Naive thymus-derived CD8-positive, alpha-beta T cell (primary cell): ENCODE data around the gene PAM16. TPM values are rescaled to one million over a fixed set of nuclear protein-coding genes. Genes with fewer than 3 reads are reported as not detected.

Experiments used
- ATAC-seq, 2 donors: fragments of 150-1000 bp; cut with Tn5 transposase in 1 of 2; sonication (Bioruptor Pico), chemical (Tn5 transposase) in 1 of 2; 1 replicate in 1 of 2; 2 replicates in 1 of 2; pipeline ENCODE4 v1.10.0; 2021; ENCODE audit warnings: mild to moderate bottlenecking in 2 of 2, moderate library complexity in 2 of 2
- POLR2A ChIA-PET: fragments of 350-600 bp; sonication (Branson Sonifier 250); formaldehyde crosslinking; loops from one replicate; lab custom pipeline; 2021; ENCODE audit warnings: antibody characterized with exemption; lab: Charles Lee
- DNase-seq, 10 donors: peaks; one replicate each; pipeline versions ENCODE4 v3.0.0 to v3.0.0-alpha.2; 2020 to 2022
- H3K27ac Mint-ChIP-seq, 10 donors: one replicate each; pipeline ENCODE4 v1.8.0; 2020 to 2022; ENCODE audit warnings: mild to moderate bottlenecking in 10 of 10, mixed read lengths in 10 of 10, moderate library complexity in 4 of 10, inconsistent platforms in 1 of 10
- H3K27me3 Mint-ChIP-seq, 5 donors: one replicate each; pipeline ENCODE4 v1.8.0; 2021 to 2022; ENCODE audit warnings: mixed read lengths in 5 of 5
- H3K36me3 Mint-ChIP-seq, 3 donors: one replicate each; pipeline ENCODE4 v1.8.0; 2020 to 2022; ENCODE audit warnings: mixed read lengths in 3 of 3, mild to moderate bottlenecking in 2 of 3, inconsistent platforms in 1 of 3
- H3K4me1 Mint-ChIP-seq, 4 donors: one replicate each; pipeline ENCODE4 v1.8.0; 2021 to 2022; ENCODE audit warnings: mixed read lengths in 4 of 4
- H3K4me3 Mint-ChIP-seq, 10 donors: one replicate each; pipeline ENCODE4 v1.8.0; 2020 to 2022; ENCODE audit warnings: mild to moderate bottlenecking in 10 of 10, mixed read lengths in 10 of 10, moderate library complexity in 6 of 10, inconsistent platforms in 1 of 10
- H3K9me3 Mint-ChIP-seq, 9 donors: one replicate each; pipeline ENCODE4 v1.8.0; 2020 to 2022; ENCODE audit warnings: mixed read lengths in 9 of 9, mild to moderate bottlenecking in 3 of 9, inconsistent platforms in 1 of 9, moderate library complexity in 1 of 9
- polyA plus RNA-seq, 3 donors: library from polyadenylated mRNA; unstranded; fragments of 300-500 nt; fragmentation: Illumina TruSeq; gene quantifications; one replicate each; pipeline ENCODE4 v1.2.3, GENCODE V29; 2021
- total RNA-seq, 8 experiments: library from RNA in 2 of 8; stranded (reverse) in 2 of 8; gene quantifications; one replicate each; pipeline ENCODE4 v1.2.3 and lab custom pipeline; 2021 to 2026

PAM16 gene
- total and polyA plus RNA-seq, 5 experiments from 2014 or later: 33.6 to 46.1 (median 40.9) TPM

DNA sequence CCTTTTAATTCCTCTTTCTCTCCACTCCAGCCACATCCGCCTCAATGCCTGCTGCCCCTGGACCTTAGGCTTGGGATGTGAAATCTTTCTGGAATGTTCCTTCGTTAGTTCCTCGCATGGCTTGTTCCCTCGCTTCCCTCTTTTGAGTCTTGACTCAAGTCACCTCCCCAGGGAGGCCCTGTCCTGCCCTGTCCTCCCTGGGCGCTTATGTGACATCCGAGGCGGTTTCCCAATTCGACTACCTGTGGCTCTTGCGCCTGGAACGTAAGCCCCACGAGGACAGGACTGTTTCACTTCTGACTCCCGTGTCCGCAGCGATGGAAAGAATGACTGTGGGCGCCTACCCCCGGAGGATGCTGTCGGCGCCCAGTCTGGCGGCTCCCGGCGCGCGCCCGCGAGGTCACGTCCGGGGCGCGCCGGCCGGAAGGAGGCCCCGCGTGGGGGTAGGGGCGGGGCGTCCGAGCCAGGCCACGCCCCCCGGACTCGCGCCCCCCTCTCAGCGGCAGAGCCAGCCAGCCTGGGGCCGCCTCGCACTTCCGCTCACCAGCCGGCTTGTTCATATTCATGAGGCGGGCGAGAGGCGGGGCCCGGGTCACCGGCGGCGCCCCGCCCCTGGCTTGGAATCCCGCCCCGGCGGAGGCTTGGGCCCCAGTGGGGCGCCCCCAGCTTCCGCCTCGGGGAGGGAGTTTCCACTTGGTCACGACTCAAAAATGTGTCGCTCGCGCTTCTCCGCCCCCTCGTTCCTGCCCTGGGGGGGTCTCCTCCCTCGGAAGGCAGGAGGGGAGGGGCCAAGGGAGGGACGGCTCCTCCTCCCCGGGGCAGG lies 43.7 kb downstream of the PAM16 start:
- H3K9me3 Mint-ChIP-seq: no peaks in the 10 kb centered on the region
- ATAC-seq: peak; percentile 89 to 92

DNA sequence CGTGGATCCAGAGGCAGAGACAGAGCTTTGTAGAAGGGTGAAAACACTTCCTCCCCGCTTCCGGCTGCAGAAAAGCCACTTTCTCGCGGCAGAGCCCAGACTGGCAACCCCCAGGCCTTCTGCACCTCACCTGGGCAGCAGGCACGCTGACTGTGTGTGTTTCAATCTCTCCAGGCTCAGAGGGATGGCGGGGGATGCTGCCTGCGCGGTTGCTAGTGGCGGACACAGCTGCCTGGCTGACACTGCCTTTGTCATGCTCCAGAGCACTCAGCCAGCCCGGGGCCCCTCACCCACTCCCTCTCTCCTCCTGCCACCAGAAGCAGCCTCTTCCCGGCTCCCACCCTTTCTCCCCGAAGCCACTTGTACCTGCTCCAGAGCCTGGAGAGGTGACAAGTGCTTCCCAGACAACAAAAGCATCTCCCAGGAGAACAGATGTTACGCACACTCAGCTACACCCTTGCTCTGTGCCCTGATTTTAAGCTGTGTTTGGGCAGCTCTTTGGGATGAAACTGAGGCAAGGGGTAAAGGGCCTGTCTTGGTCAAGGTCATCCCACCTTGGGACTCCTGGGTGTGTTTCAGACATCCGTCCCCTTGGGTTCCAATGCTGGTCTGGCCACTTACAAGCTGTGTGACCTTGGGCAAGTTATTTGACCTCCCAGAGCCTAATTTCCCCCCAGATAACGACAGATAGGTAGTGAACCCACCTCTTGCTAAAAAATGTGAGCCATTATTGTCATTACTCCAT lies 44.5 kb downstream of the PAM16 start:
- Mint-ChIP-seq H3K4me1 (peaks cover 11 to 35% (median 28%) of the 10 kb centered on the region in 4 donors), H3K4me3 (peak overlapping the region; percentile 88 to 95 (median 92)), H3K27me3 (no peaks in the 10 kb centered on the region), H3K9me3 (no peaks in the 10 kb centered on the region), H3K27ac (peak overlapping the region; percentile 93 to 99 (median 96)), H3K36me3 (peaks cover 0 to under 1% (median 0%) of the 10 kb centered on the region in 3 donors)
- ATAC-seq (peak; percentile 13 to 26), DNase-seq (peak; percentile 32 to 67 (median 46))
- POLR2A ChIA-PET: interaction anchor here (0.5 to 5.1 kb wide), 10 partner anchors 9 to 806 kb away, joined by 4 to 31 read pairs (median 6); partner anchors contain the start of genes GLIS2 and TFAP4

More for the DNA sequence above, 43.7 kb downstream of the PAM16 start:
- peak; percentile 90 to 98 (median 98) for DNase-seq
- peak overlapping the region; percentile 88 to 95 (median 92) for H3K4me3 Mint-ChIP-seq
- H3K27ac Mint-ChIP-seq: peak overlapping the region; percentile 93 to 99 (median 96)
- H3K27me3 Mint-ChIP-seq: peaks cover 0 to under 1% (median 0%) of the 10 kb centered on the region in 5 donors
- peaks cover 11 to 35% (median 28%) of the 10 kb centered on the region in 4 donors for H3K4me1 Mint-ChIP-seq
- H3K36me3 Mint-ChIP-seq: no peaks in the 10 kb centered on the region
- POLR2A ChIA-PET: interaction anchor here (1.4 to 5.1 kb wide), 6 partner anchors 9 to 53 kb away, joined by 4 to 31 read pairs (median 6); partner anchors contain the start of genes GLIS2 and TFAP4

DNA sequence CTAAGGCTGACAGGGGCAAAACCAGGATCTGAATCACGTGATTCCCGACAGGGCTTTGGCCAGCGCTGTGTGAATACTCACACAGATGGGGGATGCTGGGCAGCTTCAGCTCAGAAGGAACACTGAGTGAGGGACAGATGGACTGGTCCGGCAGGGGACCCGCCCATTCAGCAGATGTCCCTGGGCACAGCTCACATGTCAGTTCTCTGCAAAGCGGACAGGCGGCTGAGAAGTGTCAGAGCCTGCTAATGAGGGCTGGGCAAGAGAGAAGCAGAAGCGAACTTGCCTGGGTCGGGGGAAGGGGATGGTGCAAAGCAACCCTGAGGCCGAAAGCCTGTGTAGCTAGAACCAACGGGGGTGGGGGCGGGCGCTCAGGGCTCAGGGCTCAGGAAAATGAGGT lies 47.1 kb downstream of the PAM16 start:
- POLR2A ChIA-PET: interaction anchor here (0.6 to 0.7 kb wide), 2 partner anchors 20 to 701 kb away, joined by 3 read pairs; no protein-coding TSS in a partner anchor
- Mint-ChIP-seq H3K27ac (peak overlapping the region in 6 of 10 donors; percentile 20 to 60 (median 36)), H3K4me3 (peak overlapping the region in 3 of 10 donors; percentile 4 to 15 (median 12))

DNA sequence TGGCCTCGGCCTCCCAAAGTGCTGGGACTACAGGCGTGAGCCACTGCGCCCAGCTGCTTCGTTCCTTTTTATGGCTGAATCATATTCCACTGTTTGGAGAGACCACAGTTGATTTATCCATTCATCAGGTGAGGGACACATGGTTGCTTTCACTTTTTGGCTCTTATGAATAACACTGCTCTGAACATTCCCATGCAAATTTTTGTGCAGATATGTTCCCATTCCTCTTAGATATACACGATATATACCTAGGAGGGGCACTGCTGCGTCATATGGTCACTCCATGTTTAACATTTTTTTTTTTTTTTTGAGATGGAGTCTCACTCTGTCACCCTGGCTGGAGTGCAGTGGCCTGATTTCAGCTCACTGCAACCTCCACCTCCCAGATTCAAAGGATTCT lies 49.2 kb downstream of the PAM16 start:
- peaks cover 7 to 31% (median 26%) of the 10 kb centered on the region in 4 donors for H3K4me1 Mint-ChIP-seq
- H3K4me3 Mint-ChIP-seq: no peak overlapping the region
- POLR2A ChIA-PET: interaction anchor here (0.7 to 0.9 kb wide), 2 partner anchors 17 to 30 kb away, joined by 3 to 5 read pairs; no protein-coding TSS in a partner anchor
- H3K36me3 Mint-ChIP-seq: peaks cover 0 to 9% (median 3%) of the 10 kb centered on the region in 3 donors
- no peak overlapping the region for H3K27ac Mint-ChIP-seq
- no peaks in the 10 kb centered on the region for H3K9me3 Mint-ChIP-seq
- no peaks in the 10 kb centered on the region for H3K27me3 Mint-ChIP-seq
- DNase-seq (no peak), ATAC-seq (no peak)

More for the DNA sequence above, 47.1 kb downstream of the PAM16 start:
- H3K36me3 Mint-ChIP-seq: peaks cover 0 to 9% (median 3%) of the 10 kb centered on the region in 3 donors
- H3K27me3 Mint-ChIP-seq: no peaks in the 10 kb centered on the region
- peaks cover 11 to 34% (median 31%) of the 10 kb centered on the region in 4 donors for H3K4me1 Mint-ChIP-seq
- no peak for DNase-seq
- no peaks in the 10 kb centered on the region for H3K9me3 Mint-ChIP-seq
- no peak for ATAC-seq

DNA sequence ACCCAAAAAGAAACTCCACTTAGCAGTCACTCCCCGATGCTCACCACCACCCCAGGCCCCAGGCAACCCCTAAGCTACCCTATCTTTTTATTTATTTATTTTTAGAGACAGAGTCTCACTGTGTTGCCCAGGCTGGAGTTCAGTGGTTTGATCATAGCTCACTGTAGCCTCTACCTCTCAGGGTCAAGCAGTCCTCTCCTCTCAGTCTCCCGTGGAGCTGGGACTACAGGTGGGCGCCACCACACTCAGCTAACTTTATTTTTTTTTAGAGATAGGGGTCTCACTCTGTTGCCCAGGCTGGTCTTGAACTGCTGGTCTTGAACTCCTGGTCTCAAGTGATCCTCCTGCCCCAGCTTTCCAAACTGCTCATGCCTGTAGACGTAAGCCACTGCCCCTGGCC lies 49.9 kb downstream of the PAM16 start:
- Mint-ChIP-seq H3K27me3 (no peaks in the 10 kb centered on the region), H3K27ac (peak overlapping the region in 1 of 10 donors; percentile 66), H3K4me1 (peaks cover 4 to 23% (median 18%) of the 10 kb centered on the region in 4 donors), H3K9me3 (no peaks in the 10 kb centered on the region), H3K4me3 (no peak overlapping the region), H3K36me3 (peaks cover 0 to 9% (median 3%) of the 10 kb centered on the region in 3 donors)
- ATAC-seq (no peak), DNase-seq (no peak)
- POLR2A ChIA-PET: no interaction called here

DNA sequence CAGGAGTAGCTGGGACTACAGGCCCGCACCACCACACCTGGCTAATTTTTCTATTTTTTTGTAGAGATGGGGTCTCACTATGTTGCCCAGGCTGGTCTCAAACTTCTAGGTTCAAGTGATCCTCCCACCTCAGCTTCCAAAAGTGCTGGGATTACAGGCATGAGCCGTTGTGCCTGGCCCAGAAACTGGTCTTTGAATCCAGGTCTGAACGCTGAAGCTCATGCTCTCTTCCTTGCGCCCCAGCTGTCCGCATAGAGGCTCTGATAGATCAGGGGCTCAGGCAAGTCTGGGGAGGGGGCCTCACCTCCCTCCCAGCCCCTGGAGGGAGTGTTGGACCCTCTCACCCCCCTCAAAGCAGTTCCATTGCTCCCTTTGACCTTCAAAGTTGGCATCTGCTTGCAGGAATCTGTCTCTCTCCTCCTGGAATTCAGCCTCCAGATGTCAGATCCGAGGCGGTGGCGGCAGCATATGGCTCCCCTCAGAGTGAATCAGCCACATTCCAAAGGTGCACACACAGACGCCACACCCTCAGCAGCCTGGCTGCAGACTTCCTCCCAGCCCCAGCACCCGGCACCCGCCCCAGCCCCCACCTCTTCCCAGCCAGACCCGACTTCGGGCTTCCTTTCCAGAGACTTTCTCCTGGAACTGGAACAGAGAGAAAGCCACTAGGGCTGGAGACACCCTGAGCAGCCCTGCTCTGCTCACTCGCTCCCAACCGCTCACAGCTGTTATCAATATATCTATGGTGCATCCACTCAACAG lies 52.2 kb downstream of the PAM16 start:
- POLR2A ChIA-PET: interaction anchor here (2.3 kb wide), 1 partner anchor 7 kb away, joined by 5 read pairs; no protein-coding TSS in a partner anchor
- no peaks in the 10 kb centered on the region for H3K27me3 Mint-ChIP-seq
- H3K36me3 Mint-ChIP-seq: peaks cover 0 to 9% (median 3%) of the 10 kb centered on the region in 3 donors
- H3K4me1 Mint-ChIP-seq: peaks cover 3 to 12% (median 7%) of the 10 kb centered on the region in 4 donors
- H3K27ac Mint-ChIP-seq: peak overlapping the region in 1 of 10 donors; percentile 37
- no peak for DNase-seq
- ATAC-seq: no peak
- H3K4me3 Mint-ChIP-seq: no peak overlapping the region
- H3K9me3 Mint-ChIP-seq: no peaks in the 10 kb centered on the region

DNA sequence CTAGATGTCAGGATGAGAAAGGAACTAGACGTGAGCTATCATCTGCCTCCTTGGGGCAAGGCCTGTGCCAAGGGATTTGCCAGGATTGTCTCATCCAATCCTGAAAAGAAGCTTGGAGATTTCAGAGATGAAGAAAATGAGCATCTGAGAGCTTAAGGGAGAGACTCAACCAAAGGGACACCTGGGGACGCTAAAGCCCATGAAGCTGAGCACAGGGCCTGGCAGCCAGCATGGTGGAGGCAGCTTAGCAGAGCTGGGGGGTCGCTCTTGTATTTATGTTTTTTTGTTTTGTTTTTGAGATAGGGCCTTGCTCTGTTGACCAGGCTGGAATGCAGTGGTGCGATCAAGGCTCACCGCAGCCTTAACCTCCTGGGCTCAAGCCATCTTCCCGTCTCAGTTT lies 53.6 kb downstream of the PAM16 start:
- peaks cover 0 to 9% (median 3%) of the 10 kb centered on the region in 3 donors for H3K36me3 Mint-ChIP-seq
- POLR2A ChIA-PET: interaction anchor here (0.5 to 2.3 kb wide), 3 partner anchors 9 to 25 kb away, joined by 4 to 6 read pairs (median 5); partner anchors contain the start of gene TFAP4
- peaks cover 0 to 3% (median 0%) of the 10 kb centered on the region in 5 donors for H3K27me3 Mint-ChIP-seq

DNA sequence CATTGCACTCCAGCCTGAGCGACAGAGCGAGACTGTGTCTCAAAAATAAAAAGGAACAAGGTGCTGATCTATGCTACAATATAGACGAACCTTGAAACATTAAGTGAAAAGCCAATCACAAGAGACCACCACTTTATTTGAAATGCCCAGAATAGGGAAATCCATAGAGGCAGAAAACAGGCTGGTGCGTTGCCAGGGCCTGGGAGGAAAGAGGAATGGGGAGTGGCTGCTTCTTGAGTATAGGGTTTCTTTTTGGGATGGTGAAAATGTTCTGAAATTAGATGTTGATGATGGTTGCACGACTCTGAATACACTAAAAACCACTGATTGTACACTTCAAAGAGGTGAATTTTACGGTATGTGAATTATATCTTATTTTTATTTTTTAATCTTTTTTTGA lies 55.5 kb downstream of the PAM16 start:
- H3K4me1 Mint-ChIP-seq: peaks cover 3 to 19% (median 8%) of the 10 kb centered on the region in 4 donors
- DNase-seq (no peak), ATAC-seq (no peak)
- no peaks in the 10 kb centered on the region for H3K9me3 Mint-ChIP-seq
- no peak overlapping the region for H3K4me3 Mint-ChIP-seq
- H3K27ac Mint-ChIP-seq: peak overlapping the region in 2 of 10 donors; percentile 31 to 33
- POLR2A ChIA-PET: interaction anchor here (1.1 kb wide), 1 partner anchor 14 kb away, joined by 4 read pairs; no protein-coding TSS in a partner anchor
- peaks cover 0 to 4% (median 0%) of the 10 kb centered on the region in 3 donors for H3K36me3 Mint-ChIP-seq
- peaks cover 0 to 6% (median 0%) of the 10 kb centered on the region in 5 donors for H3K27me3 Mint-ChIP-seq

More for the DNA sequence above, 53.6 kb downstream of the PAM16 start:
- H3K27ac Mint-ChIP-seq: no peak overlapping the region
- H3K4me3 Mint-ChIP-seq: no peak overlapping the region
- H3K4me1 Mint-ChIP-seq: peaks cover 3 to 19% (median 8%) of the 10 kb centered on the region in 4 donors
- H3K9me3 Mint-ChIP-seq: no peaks in the 10 kb centered on the region
- DNase-seq: no peak
- no peak for ATAC-seq

DNA sequence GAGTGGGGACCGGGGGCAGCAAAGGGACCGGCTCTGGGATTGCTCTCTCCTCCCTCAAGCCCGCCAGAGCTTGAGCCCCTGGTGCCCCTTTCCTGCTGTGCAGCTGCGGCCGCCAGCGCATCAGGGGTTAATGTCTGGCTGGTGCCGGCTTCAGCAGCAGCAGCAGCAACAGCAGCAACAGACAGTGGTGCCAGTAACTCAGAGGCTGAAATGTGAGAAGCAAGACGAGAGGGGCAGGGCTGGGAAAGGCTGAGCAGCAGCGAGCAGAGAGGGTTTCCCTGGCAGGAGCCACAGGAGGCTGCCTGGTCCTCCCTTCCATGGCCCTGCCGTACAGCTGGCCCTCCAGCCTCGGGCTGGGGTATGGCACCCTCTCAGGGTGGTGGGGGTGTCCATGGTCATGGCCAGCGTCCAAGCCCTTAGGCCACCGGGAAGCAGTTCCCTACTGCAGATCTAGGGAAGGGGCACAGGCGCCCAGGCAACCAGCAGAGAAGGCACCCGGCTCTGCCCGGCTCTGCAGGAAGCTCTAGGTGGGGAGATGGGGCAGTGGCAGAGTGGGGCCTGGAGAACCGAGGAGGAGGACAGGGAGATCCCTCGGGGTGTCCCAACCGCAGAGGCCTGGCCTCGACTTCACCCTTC lies 57.2 kb downstream of the PAM16 start:
- POLR2A ChIA-PET: interaction anchor here (1.5 kb wide), 1 partner anchor 12 kb away, joined by 4 read pairs; no protein-coding TSS in a partner anchor
- Mint-ChIP-seq H3K4me3 (peak overlapping the region in 1 of 10 donors; percentile 14), H3K36me3 (no peaks in the 10 kb centered on the region), H3K9me3 (no peaks in the 10 kb centered on the region), H3K4me1 (peaks cover 0 to 12% (median 4%) of the 10 kb centered on the region in 4 donors), H3K27me3 (peaks cover 0 to 9% (median 0%) of the 10 kb centered on the region in 5 donors), H3K27ac (peak overlapping the region in 3 of 10 donors; percentile 6 to 28 (median 15))
- no peak for DNase-seq
- ATAC-seq: no peak

DNA sequence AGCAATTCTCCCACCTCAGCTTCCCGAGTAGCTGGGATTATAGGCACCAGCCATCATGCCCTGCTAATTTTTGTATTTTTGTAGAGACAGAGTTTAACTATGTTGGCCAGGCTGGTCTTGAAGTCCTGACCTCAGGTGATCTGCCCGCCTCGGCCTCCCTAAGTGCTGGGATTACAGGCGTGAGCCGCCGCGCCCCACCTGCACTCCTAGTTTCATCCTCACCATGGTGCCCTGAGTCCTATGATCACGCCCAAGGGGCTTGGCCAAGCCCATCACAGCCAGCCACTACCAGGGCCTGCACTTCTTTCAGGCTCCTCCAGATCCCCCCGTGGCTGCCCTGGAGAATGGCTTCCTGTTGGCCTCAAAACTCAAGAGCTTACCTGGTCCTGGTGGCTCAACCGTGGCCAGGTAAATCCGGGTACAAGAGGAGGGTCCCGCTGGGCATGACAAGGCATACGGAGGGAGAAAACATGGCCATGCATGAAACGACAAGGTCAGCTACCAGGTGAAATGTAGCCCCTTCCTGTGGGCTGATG lies 57.9 kb downstream of the PAM16 start:
- peaks cover 0 to 9% (median 0%) of the 10 kb centered on the region in 5 donors for H3K27me3 Mint-ChIP-seq
- peak overlapping the region in 3 of 10 donors; percentile 6 to 52 (median 34) for H3K27ac Mint-ChIP-seq
- H3K4me1 Mint-ChIP-seq: peaks cover 5 to 14% (median 6%) of the 10 kb centered on the region in 4 donors
- ATAC-seq: no peak
- no peaks in the 10 kb centered on the region for H3K9me3 Mint-ChIP-seq
- no peak overlapping the region for H3K4me3 Mint-ChIP-seq
- no peaks in the 10 kb centered on the region for H3K36me3 Mint-ChIP-seq
- DNase-seq: no peak
- POLR2A ChIA-PET: interaction anchor here (1.5 kb wide), 1 partner anchor 13 kb away, joined by 4 read pairs; no protein-coding TSS in a partner anchor

DNA sequence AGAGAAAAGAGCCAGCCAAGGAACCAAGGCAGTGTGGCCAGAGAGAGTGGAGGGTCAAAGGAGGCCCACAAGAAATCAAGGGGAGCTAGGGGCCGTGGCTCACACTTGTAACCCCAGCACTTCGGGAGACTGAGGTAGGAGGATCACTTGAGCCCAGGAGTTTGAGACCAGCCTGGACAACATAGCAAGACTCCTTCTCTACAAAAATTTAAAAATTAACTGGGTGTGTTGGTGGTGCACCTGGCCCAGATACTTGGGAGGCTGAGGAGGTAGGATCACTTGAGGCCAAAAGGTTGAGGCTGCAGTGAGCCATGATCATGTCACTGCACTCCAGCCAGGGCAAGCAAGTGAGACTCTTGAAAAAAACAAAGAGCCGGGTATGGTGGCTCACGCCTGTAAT lies 59.4 kb downstream of the PAM16 start:
- Mint-ChIP-seq H3K9me3 (no peaks in the 10 kb centered on the region), H3K4me1 (peaks cover 7 to 21% (median 10%) of the 10 kb centered on the region in 4 donors), H3K4me3 (no peak overlapping the region), H3K27me3 (peaks cover 0 to 9% (median 2%) of the 10 kb centered on the region in 5 donors), H3K27ac (no peak overlapping the region), H3K36me3 (no peaks in the 10 kb centered on the region)
- DNase-seq (no peak), ATAC-seq (no peak)
- POLR2A ChIA-PET: no interaction called here
